K562 (cell line): ENCODE data around the gene KRT28. TPM values are rescaled to one million over a fixed set of nuclear protein-coding genes. Genes with fewer than 3 reads are reported as not detected.

Source experiments
- ATAC-seq: fragments of 200-7000 bp; cut with Tn5 transposase; 3 replicates; pipeline ENCODE4 v1.9.1; 2020; ENCODE audit warnings: moderate library complexity
- BruUV-seq: library from RNA; stranded (reverse); fragments of 400-500 nt; replicated peaks from 2 replicates; lab custom pipeline; 2021; lab: Mats Ljungman, UMichigan
- CTCF ChIA-PET: fragments of 300-600 bp; formaldehyde crosslinking; extraction: SDS; loops from one replicate; lab custom pipeline; 2021; ENCODE audit warnings: low intra/inter-chr PET ratio; lab: Yijun Ruan, JAX
- POLR2A ChIA-PET: fragments of 300-600, 350-650 bp; sonication (Branson Sonifier 250); formaldehyde crosslinking; extraction: SDS; loops from one replicate; lab custom pipeline; 2021; ENCODE audit warnings: antibody characterized with exemption, inconsistent platforms; lab: Yijun Ruan, JAX
- DNase-seq, 4 experiments: peaks; one replicate each; pipeline versions ENCODE4 v3.0.0 to v3.0.0-alpha.2; 2011 to 2018; ENCODE audit warnings: low spot score in 3 of 4, mixed read lengths in 3 of 4; ENCODE audit errors: extremely low read depth in 1 of 4
- FAIRE-seq: peaks from 2 replicates; lab custom pipeline; 2011; peaks lifted over from hg19 to GRCh38; lab: Jason Lieb, UNC
- H2AFZ ChIP-seq: 2 replicates; pipeline ENCODE4 v1.6.0; 2011; ENCODE audit warnings: low read depth, low read length, control low read depth, inconsistent platforms
- H3K27ac ChIP-seq: fragments of 200-600 bp; 3 replicates; pipeline ENCODE4 v1.8.0; 2011; ENCODE audit warnings: low read depth, mild to moderate bottlenecking, control low read depth, inconsistent platforms, low read length, moderate library complexity, mixed read lengths; ENCODE audit errors: extremely low read depth
- H3K27me3 ChIP-seq, 2 experiments: fragments of 300-600 bp in 1 of 2; 2 replicates in 1 of 2; 3 replicates in 1 of 2; pipeline versions ENCODE4 v1.6.0 to v1.8.0; 2011; ENCODE audit warnings: inconsistent platforms in 2 of 2, low read length in 2 of 2, mild to moderate bottlenecking in 1 of 2, mixed read lengths in 1 of 2, moderate library complexity in 1 of 2; ENCODE audit not compliant: control insufficient read depth in 2 of 2, insufficient read depth in 2 of 2
- H3K36me3 ChIP-seq: fragments of 300-600 bp; 3 replicates; pipeline ENCODE4 v1.8.0; 2011; ENCODE audit warnings: mild to moderate bottlenecking, low read length, inconsistent platforms; ENCODE audit not compliant: control insufficient read depth, insufficient read depth
- H3K4me1 ChIP-seq, 2 experiments: fragments of 200-600 bp in 1 of 2; replicated peaks in 1 of 2; 2 replicates in 1 of 2; 3 replicates in 1 of 2; pipeline versions ENCODE4 v1.5.1 to v1.8.0; 2011; ENCODE audit warnings: inconsistent platforms in 2 of 2, low read length in 2 of 2, mild to moderate bottlenecking in 1 of 2, mixed read lengths in 1 of 2, moderate library complexity in 1 of 2; ENCODE audit not compliant: control insufficient read depth in 2 of 2, insufficient read depth in 2 of 2
- H3K4me2 ChIP-seq: 2 replicates; pipeline ENCODE4 v1.6.1; 2011; ENCODE audit warnings: low read length, control low read depth, inconsistent platforms, mixed read lengths; ENCODE audit not compliant: insufficient read depth
- H3K4me3 ChIP-seq: fragments of 200-600 bp; sonication (generic), shearing (Covaris generic); 2 replicates; pipeline ENCODE4 v1.5.1; 2016; ENCODE audit warnings: control low read depth, inconsistent platforms
- H3K79me2 ChIP-seq: fragments of 200-600 bp; 3 replicates; pipeline ENCODE4 v1.8.0; 2011; ENCODE audit warnings: low read length, inconsistent platforms; ENCODE audit not compliant: control insufficient read depth, insufficient read depth
- H3K9ac ChIP-seq, 2 experiments: 2 replicates each; pipeline versions ENCODE4 v1.6.0 to v1.6.1; 2011; ENCODE audit warnings: low read depth in 2 of 2, low read length in 2 of 2, control low read depth in 1 of 2, inconsistent platforms in 1 of 2, mild to moderate bottlenecking in 1 of 2, mixed read lengths in 1 of 2; ENCODE audit not compliant: insufficient read depth in 1 of 2
- H3K9me1 ChIP-seq: one replicate; pipeline ENCODE4 v1.6.0; 2011; ENCODE audit warnings: inconsistent platforms, mild to moderate bottlenecking, low read length, moderate library complexity; ENCODE audit not compliant: control insufficient read depth, insufficient read depth
- H3K9me3 ChIP-seq: replicated peaks from 2 replicates; pipeline ENCODE4 v1.5.1; 2011; ENCODE audit warnings: low read depth, low read length, inconsistent platforms; ENCODE audit not compliant: control insufficient read depth, insufficient read depth
- H4K20me1 ChIP-seq: replicated peaks from 2 replicates; pipeline ENCODE4 v1.6.1; 2011; ENCODE audit warnings: low read length, inconsistent platforms, mixed read lengths; ENCODE audit not compliant: control insufficient read depth, insufficient read depth
- MAFF ChIP-seq: IDR thresholded peaks from 2 replicates; pipeline ENCODE4 v1.6.1; 2012; ENCODE audit warnings: low read length, improper control_type of control experiment
- TOE1 ChIP-seq, 2 experiments: fragments of 450-650 bp in 1 of 2; sonication (generic) in 1 of 2; formaldehyde crosslinking in 1 of 2; IDR thresholded peaks; 2 replicates each; pipeline versions ENCODE4 v1.7.1 to v1.8.0; 2016 to 2022; ENCODE audit warnings: borderline replicate concordance in 2 of 2, mild to moderate bottlenecking in 2 of 2, antibody characterized with exemption in 1 of 2, inconsistent platforms in 1 of 2, low read depth in 1 of 2, missing genetic modification reagents in 1 of 2, moderate library complexity in 1 of 2
- WGBS: fragments of 100-300 bp; shearing (Covaris generic); methylation state at CpG from one replicate; pipeline ENCODE4 v1.1.6; 2016; ENCODE audit warnings: low coverage, mixed read lengths; ENCODE audit not compliant: insufficient coverage; ENCODE audit errors: missing lambda C conversion rate; 5-methylcytosine and 5-hydroxymethylcytosine counted together
- in situ Hi-C: fragments of 300-500 bp; cut with MboI; formaldehyde crosslinking; loops from 4 replicates; pipeline ENCODE4 v1.15.0; 2018; ENCODE audit warnings: inconsistent platforms, mixed read lengths
- intact Hi-C: fragments of 100-400 bp; cut with micrococcal nuclease; formaldehyde crosslinking; loops from 2 replicates; pipeline ENCODE4 v1.14.2; 2022
- polyA plus RNA-seq, 8 experiments: library from polyadenylated mRNA; depleted of rRNA in 4 of 8; stranded (reverse) in 5 of 8; unstranded in 3 of 8; fragments of >200 nt; fragmentation: Nextera tagmentation in 2 of 8; fragmentation: Illumina TruSeq in 1 of 8; extraction: Ambion mirVana in 2 of 8; extraction: Trizol in 1 of 8; gene quantifications; 2 replicates each; pipeline versions ENCODE4 v1.2.1 to v1.2.3, GENCODE V29; 2011 to 2014; ENCODE audit warnings: inconsistent platforms in 1 of 8, missing spikeins in 1 of 8
- total RNA-seq, 7 experiments: library from RNA; depleted of rRNA in 6 of 7; stranded (reverse); fragments of >200 nt in 6 of 7; fragmentation: Illumina TruSeq in 2 of 7; extraction: Trizol in 2 of 7; gene quantifications; 2 replicates each; pipeline versions ENCODE4 v1.2.1 to v1.2.3, GENCODE V29; 2011 to 2021; ENCODE audit warnings: low replicate concordance in 1 of 7
- TF ChIP-seq, protein P1 (sequence below), 2 experiments: fragments of 250-450 bp in 1 of 2; fragments of 450-650 bp in 1 of 2; sonication (Bioruptor Pico) in 1 of 2; IDR thresholded peaks; 2 replicates each; pipeline versions ENCODE4 v1.6.1 to v1.8.0; 2016 to 2021; ENCODE audit warnings: mild to moderate bottlenecking in 2 of 2, moderate library complexity in 2 of 2, missing compliant biosample characterization in 1 of 2, missing genetic modification characterization in 1 of 2
- TF ChIP-seq, protein P2 (sequence below), 2 experiments: fragments of 450-650 bp; IDR thresholded peaks; 2 replicates each; pipeline ENCODE4 v1.6.1; 2016
- TF ChIP-seq, protein P3 (sequence below): fragments of 450-650 bp; IDR thresholded peaks from 2 replicates; pipeline ENCODE4 v1.6.1; 2016; ENCODE audit warnings: mild to moderate bottlenecking, moderate library complexity

KRT28 gene
- total and polyA plus RNA-seq, 9 of the 15 experiments (the other 6 are each of a cell fraction or from before 2014, with no cell fraction given) = not detected

DNA sequence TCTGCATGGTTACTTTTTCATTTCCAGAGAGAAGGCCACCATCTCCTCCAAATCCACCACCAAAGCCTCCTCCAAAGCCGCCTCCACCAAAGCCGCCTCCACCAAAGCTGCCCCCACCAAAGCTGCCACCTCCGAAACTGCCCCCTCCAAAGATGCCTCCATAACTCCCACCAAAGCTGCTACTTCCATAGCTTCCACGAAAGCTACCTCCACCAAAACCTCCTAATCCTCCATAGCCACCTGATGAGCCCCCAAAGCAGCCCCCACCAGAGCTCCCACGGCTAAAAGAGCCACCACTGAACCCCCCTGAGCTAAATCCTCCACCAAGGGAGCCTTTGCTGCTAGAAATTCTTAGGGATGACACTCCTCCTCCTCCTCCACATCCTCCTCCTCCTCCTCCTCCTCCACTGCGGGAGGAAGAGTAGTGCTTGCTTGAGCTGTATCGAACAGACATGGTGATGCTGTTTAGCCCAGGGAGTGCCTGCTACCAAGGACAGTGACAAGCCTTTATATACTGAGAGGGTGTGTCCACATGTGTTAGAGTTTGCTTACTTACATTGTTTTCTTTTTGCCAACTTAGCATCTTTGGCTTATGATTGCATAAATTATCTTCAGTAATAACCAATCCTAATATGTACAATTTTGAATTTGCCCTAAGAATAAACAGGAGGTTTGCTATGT lies 22.5 kb upstream of the KRT28 start, which contains the start of gene KRT10:
KRT10 (minus strand) TSS at position 483 of the 681 bp plus-strand sequence; CDS start at position 454, 29 bp downstream.
- Histone ChIP-seq H3K9me1 (no peaks in the 10 kb centered on the region), H4K20me1 (no peaks in the 10 kb centered on the region), H3K4me1 (peaks cover 26 to 52% of the 10 kb centered on the region in 2 experiments), H3K36me3 (peaks cover 26% of the 10 kb centered on the region), H3K4me2 (peak within 1 kb of the TSS; percentile 66), H3K27me3 (no peaks in the 10 kb centered on the region), H3K27ac (peak within 1 kb of the TSS; percentile 99), H3K9ac (peak within 1 kb of the TSS; percentile 28 to 97; a peak in 3 of 4 replicates), H3K79me2 (peaks cover 88% of the 10 kb centered on the region), H3K4me3 (peak within 1 kb of the TSS; percentile 3; the same call in 1 of the 2 replicates), H2AFZ (no peak within 1 kb of the TSS), H3K9me3 (no peaks in the 10 kb centered on the region)
- WGBS = 56% methylated on average over 6 of the region's 7 CpGs
- in situ Hi-C loops (no loop called here), intact Hi-C loops (no loop called here)
- FAIRE-seq = peak; percentile 58
- no TSS peak for BruUV-seq
- ATAC-seq = peak; percentile 60
- ChIA-PET CTCF (no interaction called here), POLR2A (interaction anchor here (0.7 to 0.8 kb wide), 2 partner anchors 61 to 857 kb away, joined by 3 read pairs; no protein-coding TSS in a partner anchor)
- peak in 2 of 4 experiments; percentile 41 to 72 for DNase-seq
- TF ChIP-seq, protein P1, sequence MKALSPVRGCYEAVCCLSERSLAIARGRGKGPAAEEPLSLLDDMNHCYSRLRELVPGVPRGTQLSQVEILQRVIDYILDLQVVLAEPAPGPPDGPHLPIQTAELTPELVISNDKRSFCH (CRISPR knock-in tag; IDR thresholded peaks at IDR 0.05) = no peak
- TF ChIP-seq, protein P1 (tag; IDR thresholded peaks at IDR 0.05) = no peak
- TF ChIP-seq, protein P2, sequence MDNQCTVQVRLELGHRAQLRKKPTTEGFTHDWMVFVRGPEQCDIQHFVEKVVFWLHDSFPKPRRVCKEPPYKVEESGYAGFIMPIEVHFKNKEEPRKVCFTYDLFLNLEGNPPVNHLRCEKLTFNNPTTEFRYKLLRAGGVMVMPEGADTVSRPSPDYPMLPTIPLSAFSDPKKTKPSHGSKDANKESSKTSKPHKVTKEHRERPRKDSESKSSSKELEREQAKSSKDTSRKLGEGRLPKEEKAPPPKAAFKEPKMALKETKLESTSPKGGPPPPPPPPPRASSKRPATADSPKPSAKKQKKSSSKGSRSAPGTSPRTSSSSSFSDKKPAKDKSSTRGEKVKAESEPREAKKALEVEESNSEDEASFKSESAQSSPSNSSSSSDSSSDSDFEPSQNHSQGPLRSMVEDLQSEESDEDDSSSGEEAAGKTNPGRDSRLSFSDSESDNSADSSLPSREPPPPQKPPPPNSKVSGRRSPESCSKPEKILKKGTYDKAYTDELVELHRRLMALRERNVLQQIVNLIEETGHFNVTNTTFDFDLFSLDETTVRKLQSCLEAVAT (IDR thresholded peaks at IDR 0.05) = 0 out of 4 replicates have a peak, but pooled peaks of 1 of the 2 experiments have one; percentile 37
- TF ChIP-seq TOE1 (IDR thresholded peaks at IDR 0.05; ENCODE audit: borderline replicate concordance) (no peak), TOE1 (CRISPR knock-in tag; IDR thresholded peaks at IDR 0.05; ENCODE audit: borderline replicate concordance, low read depth) (no peak), MAFF (peak; percentile 57; the same call in 1 of the 2 replicates)
- TF ChIP-seq, protein P3, sequence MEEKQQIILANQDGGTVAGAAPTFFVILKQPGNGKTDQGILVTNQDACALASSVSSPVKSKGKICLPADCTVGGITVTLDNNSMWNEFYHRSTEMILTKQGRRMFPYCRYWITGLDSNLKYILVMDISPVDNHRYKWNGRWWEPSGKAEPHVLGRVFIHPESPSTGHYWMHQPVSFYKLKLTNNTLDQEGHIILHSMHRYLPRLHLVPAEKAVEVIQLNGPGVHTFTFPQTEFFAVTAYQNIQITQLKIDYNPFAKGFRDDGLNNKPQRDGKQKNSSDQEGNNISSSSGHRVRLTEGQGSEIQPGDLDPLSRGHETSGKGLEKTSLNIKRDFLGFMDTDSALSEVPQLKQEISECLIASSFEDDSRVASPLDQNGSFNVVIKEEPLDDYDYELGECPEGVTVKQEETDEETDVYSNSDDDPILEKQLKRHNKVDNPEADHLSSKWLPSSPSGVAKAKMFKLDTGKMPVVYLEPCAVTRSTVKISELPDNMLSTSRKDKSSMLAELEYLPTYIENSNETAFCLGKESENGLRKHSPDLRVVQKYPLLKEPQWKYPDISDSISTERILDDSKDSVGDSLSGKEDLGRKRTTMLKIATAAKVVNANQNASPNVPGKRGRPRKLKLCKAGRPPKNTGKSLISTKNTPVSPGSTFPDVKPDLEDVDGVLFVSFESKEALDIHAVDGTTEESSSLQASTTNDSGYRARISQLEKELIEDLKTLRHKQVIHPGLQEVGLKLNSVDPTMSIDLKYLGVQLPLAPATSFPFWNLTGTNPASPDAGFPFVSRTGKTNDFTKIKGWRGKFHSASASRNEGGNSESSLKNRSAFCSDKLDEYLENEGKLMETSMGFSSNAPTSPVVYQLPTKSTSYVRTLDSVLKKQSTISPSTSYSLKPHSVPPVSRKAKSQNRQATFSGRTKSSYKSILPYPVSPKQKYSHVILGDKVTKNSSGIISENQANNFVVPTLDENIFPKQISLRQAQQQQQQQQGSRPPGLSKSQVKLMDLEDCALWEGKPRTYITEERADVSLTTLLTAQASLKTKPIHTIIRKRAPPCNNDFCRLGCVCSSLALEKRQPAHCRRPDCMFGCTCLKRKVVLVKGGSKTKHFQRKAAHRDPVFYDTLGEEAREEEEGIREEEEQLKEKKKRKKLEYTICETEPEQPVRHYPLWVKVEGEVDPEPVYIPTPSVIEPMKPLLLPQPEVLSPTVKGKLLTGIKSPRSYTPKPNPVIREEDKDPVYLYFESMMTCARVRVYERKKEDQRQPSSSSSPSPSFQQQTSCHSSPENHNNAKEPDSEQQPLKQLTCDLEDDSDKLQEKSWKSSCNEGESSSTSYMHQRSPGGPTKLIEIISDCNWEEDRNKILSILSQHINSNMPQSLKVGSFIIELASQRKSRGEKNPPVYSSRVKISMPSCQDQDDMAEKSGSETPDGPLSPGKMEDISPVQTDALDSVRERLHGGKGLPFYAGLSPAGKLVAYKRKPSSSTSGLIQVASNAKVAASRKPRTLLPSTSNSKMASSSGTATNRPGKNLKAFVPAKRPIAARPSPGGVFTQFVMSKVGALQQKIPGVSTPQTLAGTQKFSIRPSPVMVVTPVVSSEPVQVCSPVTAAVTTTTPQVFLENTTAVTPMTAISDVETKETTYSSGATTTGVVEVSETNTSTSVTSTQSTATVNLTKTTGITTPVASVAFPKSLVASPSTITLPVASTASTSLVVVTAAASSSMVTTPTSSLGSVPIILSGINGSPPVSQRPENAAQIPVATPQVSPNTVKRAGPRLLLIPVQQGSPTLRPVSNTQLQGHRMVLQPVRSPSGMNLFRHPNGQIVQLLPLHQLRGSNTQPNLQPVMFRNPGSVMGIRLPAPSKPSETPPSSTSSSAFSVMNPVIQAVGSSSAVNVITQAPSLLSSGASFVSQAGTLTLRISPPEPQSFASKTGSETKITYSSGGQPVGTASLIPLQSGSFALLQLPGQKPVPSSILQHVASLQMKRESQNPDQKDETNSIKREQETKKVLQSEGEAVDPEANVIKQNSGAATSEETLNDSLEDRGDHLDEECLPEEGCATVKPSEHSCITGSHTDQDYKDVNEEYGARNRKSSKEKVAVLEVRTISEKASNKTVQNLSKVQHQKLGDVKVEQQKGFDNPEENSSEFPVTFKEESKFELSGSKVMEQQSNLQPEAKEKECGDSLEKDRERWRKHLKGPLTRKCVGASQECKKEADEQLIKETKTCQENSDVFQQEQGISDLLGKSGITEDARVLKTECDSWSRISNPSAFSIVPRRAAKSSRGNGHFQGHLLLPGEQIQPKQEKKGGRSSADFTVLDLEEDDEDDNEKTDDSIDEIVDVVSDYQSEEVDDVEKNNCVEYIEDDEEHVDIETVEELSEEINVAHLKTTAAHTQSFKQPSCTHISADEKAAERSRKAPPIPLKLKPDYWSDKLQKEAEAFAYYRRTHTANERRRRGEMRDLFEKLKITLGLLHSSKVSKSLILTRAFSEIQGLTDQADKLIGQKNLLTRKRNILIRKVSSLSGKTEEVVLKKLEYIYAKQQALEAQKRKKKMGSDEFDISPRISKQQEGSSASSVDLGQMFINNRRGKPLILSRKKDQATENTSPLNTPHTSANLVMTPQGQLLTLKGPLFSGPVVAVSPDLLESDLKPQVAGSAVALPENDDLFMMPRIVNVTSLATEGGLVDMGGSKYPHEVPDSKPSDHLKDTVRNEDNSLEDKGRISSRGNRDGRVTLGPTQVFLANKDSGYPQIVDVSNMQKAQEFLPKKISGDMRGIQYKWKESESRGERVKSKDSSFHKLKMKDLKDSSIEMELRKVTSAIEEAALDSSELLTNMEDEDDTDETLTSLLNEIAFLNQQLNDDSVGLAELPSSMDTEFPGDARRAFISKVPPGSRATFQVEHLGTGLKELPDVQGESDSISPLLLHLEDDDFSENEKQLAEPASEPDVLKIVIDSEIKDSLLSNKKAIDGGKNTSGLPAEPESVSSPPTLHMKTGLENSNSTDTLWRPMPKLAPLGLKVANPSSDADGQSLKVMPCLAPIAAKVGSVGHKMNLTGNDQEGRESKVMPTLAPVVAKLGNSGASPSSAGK = 0 out of 2 replicates have a peak, but pooled peaks have one; percentile 11
